Activated gamma-delta T cell treated with anti-CD3 and anti-CD28 coated beads, Interleukin-2, amount 50 U/mL, for 16 hours (primary cell): ENCODE results near the gene PPP1R12C.
"Not testable (repeated sequence)": the region's sequence is repeated elsewhere in the genome, so short reads cannot be mapped to it uniquely, and the experiment has no call there.

Source experiments
- DNase-seq: peaks from one replicate; pipeline ENCODE4 v3.0.0-alpha.2; 2020; ENCODE audit warnings: low read depth

PPP1R12C gene

GRCh38 chr19:55111238-55111831 lies 6.1 kb downstream of the PPP1R12C start:
- DNase-seq = no peak

DNA sequence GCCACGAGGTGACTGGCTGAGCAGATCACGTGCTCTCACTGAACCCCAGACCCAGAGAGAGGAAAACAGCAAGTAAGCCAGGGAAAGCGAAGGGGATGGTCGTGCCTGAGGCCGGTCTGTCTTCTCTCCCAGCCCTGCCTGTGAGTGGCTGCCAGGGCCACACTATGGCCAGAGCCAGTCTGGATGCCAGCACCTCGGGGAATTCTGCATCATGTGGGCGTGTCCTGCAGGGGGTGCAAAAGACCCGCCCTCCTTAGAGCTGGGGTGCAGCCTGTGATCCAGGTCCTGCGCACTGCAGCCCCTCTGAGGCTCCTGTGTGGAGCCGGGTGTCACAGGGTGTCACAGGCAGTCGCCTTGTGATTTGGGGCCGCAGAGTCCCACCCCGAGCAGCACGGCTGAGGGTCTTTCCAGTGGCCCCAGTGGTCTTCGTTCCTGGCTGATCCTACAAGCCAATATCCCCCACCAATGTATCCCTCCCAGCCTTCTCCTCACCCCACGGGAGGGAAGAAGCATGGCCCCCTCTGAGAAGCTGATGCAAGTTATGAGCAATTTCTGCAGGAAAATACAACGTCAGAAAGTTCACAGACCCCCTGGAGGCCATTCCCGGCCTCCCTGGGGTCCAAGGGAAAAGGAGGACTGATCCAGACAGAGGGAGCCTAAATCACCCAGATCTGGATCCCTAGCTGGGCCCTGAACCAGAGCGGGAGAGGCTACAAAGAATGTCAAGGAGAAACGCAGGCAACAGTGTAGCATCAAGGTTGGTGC lies 7.7 kb downstream of the PPP1R12C start:
- no peak for DNase-seq

- DNase-seq = not testable (repeated sequence)
Measured at GRCh38 chr19:55107252-55107651, 10.2 kb downstream of the PPP1R12C start.

DNA sequence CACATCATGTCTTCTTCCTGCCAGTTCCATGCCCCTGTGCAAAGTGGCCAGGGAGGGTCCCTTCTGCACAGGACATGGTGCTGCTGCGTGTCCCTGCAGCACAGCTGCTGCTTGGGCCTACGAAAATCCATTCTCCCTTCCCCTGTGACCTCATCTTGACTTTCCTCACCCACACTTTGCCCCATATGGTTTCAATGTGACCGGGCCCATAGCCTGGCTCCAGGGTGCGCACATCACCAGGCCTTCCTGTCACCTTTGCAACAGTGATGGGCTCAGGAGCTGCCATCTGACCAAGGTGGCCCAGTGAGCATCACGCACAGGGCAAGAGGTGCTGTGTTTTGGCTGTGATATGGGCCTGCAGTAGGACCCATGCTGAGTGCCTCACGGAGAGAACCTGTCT lies 10.8 kb downstream of the PPP1R12C start:
- no peak for DNase-seq

GRCh38 chr19:55105237-55105636 lies 12.2 kb downstream of the PPP1R12C start:
- DNase-seq = no peak

DNA sequence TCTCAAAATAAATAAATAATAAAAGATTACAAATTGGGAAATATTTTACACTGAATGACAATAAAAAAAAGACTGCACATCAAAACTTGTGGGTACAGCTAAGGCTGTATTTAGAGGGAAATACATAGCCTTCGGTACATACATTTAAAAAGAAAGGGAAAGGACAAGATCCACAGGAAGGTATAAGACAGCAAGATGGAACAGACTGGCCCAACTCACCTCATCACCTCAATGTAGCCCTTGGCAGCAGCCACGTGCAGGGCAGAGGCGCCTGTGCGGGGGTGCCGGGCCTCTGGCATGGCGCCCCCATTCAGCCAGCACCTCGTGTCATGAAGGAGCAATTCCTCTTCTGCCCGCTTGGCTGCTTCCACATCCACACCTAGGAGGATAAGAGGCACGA lies 14.2 kb downstream of the PPP1R12C start:
- DNase-seq = no peak

DNA sequence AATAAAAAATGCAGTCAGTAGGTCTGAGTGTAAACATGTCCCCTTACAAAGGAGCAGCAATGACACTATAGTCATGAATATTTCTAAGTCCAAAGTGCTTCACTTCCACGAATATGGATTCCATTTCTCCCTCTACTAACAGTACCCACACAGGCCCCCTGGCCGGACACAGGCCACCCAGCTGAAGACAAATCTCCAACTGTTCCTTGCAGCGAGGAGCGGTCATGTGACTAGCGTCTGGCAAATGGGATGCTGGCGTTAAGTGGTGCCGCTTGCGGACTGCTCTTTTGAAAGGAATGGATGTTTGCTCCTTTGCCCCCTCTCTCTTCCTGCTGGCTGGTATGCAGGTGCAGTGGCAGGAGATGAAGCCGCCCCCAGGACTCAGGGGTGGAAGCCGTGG lies 16.2 kb downstream of the PPP1R12C start:
- no peak for DNase-seq

- no peak for DNase-seq
Measured at GRCh38 chr19:55099557-55100506, 17.6 kb downstream of the PPP1R12C start.

- DNase-seq = no peak
Measured at GRCh38 chr19:55098716-55099556, 18.5 kb downstream of the PPP1R12C start.

DNA sequence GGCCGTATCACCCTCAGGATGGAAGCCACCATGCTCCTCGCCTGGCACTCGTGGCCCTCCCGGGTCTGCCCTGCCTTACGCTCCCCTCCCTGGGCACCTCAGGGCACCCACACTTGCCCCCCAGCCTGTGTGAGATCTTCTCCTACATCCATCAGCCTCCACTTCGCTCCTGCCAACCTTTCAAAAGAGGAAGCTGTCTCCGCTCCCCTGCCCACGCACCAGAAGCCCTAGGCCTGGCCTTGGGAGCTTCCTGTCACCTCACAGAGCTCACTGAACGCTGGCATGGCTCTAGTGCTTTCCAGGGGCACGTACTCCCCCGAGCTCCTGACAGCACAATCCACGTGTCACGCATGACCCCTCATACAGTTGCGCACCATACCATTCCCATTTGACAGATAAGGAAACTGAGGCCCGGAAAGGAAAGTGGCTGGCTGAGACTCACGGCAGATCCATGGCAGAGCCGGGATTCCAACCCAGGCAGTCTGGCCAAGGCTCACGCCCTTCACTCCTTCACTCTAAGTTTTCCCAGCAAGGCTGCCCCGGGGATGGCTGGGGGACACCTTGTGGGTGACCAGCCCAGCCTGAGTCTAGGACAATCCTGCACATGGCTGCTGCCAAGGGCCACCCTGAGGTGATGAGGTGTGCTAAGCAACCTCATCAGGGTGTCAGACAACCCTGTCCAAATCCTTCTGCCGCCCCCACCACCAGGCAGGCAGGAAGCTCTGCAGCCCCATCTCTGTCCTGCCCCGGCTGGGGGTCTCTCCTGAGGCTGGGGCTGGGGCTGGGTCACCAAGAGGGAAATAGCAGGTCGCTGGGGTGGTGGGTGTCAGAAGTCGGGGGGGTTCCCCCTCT lies 19.3 kb downstream of the PPP1R12C start:
- DNase-seq = no peak

DNA sequence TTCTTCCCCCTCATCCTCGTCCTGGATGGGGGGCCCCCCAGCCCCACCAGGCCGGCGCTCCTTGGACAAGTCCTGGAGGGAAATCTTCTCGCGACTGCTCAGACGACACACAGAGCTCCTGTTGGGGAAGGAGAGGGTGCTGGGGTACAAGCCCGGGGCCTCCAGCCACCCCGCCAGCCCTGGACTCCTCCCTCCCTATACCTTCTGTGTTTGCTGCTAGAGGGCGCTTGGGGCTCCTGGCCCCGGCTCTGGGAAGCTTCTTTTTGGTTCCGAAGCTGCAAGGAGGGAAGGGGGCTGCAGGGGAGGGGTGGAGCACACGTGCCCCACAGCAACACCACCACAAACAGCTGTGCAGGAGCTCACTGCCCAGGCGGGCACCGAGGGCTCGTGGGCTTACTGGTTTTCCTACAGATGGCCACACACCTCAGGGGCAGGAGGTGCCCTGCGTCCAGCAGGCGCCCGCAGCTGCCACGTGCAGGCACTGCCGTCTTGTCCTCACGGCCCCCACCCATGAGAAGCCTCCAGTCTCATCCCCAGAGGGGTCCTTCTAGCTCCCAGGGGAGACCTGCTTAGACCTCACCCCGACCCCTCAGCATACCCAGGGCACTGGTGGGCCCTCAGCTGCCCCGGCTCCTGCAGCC lies 21.3 kb downstream of the PPP1R12C start:
- no peak for DNase-seq

DNA sequence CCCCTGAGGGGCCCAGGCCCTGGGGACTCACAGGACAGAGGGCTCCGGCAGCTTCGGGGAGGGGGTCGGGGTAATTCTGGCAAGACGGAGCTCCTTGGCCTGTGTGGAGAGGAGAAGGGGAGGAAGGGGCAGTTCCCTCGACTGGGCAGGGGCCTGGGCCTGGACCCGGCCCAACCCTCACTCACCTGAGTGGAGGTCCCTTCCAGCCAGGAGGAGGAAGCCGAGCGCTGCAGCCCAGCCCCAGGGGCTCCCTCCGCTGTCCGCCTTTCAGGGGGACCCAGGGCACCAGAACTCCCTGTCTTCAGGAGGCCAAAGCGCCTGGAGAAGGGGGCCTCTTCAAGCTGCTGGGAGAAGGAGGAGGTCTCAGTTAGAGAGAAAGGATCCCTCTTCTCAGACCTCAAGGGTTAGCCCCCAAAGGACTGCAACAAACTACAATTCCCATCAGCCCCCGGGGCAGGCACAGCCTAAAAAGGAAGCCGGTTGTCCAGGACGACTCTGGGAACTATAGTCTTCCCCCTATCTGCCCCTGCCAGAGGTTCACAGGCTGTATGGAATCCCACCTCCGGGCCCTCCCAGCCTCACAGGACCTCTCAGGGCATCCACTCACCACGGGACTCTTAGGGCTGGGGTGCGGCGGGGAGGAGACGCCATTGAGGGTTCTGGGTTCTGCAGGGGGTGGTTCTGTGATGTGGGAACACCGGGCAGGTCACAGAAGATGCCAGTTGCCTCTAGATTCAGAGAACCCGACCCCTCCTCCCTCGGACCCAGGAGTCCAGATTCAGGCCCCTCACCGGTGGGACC lies 22.0 kb downstream of the PPP1R12C start:
- DNase-seq = no peak

DNA sequence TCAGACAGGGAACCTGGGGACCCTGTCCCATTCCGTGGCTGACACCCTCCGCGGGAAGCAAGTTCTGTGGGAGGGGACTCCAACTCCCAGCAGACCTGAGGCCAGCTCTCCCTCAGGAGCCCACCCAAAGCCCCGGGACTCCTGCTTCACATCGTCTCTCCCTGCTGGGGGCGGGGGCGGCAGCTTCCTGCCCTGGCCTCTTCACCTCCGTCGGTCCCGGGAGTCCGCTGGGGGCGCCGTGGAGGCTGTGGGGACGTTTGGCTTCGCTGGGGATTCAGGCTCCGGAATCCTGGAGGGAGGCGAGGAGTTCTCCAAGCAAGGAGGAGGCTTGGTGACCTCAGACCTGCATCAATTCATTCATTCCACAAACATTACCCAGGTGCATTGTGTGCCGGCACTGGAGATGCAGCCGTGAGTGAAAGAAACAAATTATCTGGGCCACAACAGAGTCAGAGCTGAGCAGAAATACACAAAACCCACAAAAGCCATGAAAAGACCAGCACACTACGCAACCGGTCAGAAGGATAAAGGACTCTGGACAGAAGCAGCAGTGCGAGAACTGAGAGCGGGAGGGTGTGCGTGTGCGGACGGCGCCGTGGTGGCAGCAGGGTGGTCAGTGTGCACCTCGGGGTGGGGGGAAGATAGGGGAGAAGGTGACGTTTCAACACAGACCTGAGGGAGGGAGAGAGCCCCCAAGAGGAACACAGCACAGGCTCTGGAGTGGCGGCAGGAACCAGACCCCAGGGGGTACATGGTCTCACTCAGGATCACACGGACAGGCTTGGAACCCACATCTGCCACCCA lies 22.8 kb downstream of the PPP1R12C start:
- no peak for DNase-seq

GRCh38 chr19:55092423-55093318 lies 24.8 kb downstream of the PPP1R12C start:
- no peak for DNase-seq

- no peak for DNase-seq
Measured at GRCh38 chr19:55091955-55092354, 25.5 kb downstream of the PPP1R12C start.

DNA sequence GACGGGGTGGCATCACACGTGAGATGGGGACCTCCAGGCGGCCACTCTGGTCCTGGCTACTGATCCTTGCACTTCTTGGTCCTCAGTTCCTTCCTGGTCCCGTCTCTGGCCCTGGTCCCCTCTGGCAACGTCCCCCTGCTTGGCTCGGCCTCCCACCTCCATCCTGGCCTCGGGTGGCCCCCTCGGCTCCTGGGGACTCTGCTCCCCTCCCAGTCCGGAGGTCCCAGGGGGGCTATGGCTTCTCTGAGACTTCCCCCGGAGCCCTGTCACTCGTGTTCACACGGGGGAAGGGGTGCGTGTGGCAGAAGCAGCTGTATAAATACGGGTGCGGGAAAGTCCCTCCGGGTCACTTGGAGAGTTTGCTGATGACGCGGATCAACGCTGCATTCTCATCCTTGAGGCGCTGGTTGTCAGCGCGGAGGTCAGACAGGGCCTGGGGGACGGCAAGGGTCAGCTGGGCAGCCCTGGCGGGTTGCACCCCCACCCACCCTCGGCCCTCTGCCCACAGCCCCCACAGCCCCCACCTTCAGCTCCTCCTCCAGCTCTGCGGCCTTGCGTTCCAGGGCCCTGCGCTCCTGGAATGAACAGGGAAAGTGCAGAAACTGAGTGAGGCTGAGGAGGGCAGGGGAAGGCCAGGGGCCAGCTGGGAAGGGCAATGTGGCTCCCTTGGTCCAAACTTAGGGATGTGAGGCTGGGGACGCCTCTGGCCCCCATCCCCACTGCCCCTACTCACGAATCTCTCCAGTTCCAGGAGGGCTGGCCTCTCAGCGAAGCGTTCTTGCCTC lies 26.1 kb downstream of the PPP1R12C start:
- no peak for DNase-seq

GRCh38 chr19:55090564-55090963 lies 26.9 kb downstream of the PPP1R12C start:
- no peak for DNase-seq
